NCI-H146 treated with DMSO at 0.1 percent for 48 hours (cell line): ENCODE data around the gene MBD5.
"Not testable (repeated sequence)": the region's sequence is repeated elsewhere in the genome, so short reads cannot be mapped to it uniquely, and the experiment has no call there.

ENCODE experiments used
- DNase-seq: peaks from one replicate; lab custom pipeline; 2025; ENCODE audit not compliant: unreplicated experiment; lab: John Stamatoyannopoulos, UW

Gene MBD5

DNA sequence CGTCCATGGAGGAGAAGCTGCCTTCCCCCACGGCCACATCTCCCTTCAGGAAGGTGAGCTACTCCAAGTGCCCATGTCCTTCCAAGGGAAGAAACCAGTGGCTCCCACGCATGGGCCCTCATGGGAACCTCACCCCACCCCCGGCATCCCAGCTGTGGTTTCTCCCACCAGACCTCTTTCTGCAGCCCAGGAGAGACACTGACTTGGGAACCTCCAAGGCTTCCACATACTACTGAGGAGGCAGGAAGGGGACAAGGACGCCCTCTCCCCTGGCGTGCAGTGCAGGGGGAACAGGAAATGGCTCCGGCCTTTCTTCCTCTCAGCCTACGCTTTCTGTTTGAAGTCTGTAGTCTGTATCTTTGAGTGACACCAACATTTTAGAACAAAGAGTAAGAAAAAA is 519.1 kb downstream of the MBD5 start:
- DNase-seq, result no peak

DNA sequence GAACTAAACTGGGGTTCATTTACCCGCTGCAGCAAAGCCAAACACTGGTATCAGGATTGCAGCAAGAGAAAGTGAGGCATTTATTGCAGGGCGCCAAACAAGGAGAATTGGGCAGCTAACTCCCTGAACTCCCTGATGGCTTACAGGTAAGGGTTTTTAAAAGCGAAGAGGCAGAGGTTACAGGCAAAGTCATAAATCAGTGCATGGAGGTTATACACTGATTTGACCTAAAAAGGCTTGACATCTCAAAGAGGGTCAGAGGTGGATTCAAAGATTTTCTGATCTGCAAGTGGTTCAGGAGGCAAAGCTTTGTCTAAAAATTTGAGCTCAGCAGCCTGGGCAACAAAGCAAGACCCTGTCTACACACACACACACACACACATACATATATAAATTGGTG is 520.9 kb downstream of the MBD5 start:
- DNase-seq, result no peak

DNA sequence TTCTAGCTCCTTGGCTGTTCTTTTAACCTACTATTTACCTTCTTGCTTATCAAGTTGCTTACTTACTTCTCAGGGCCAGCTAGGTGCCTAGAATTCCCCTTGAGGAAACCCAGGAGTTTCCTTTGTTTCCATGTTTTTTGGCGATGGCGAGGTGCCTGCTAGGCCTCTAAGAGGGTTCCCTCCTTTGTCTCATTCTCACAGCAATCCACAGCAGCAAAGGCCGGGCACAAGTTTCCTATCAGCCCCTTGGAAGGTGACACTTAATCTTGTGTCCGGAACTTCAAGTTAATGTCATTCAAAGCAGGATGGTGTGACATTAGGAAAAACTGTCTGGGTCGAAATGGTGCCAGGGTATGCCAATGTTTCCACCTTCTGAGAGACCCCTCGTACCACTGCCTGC is 521.7 kb downstream of the MBD5 start:
- no peak for DNase-seq

DNA sequence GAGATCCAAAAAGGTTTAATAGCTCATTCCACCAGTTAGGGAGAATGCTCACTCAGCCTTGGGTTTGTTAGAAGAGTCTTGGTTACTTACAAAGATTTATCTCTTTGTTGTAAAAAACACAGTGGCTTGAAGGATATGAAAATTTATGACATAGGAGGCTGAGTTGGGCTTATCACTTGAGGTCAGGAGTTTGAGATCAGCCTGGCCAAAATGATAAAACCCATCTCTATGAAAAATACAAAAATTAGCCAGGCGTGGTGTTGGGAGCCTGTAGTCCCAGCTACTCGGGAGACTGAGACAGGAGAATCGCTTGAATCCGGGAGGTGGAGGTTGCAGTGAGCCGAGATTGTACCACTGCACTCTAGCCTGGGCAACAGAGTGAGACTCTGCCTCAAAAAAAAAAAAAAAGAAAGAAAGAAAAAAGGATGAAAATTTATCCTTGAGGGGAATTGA is 522.2 kb downstream of the MBD5 start:
- not testable (repeated sequence) for DNase-seq

DNA sequence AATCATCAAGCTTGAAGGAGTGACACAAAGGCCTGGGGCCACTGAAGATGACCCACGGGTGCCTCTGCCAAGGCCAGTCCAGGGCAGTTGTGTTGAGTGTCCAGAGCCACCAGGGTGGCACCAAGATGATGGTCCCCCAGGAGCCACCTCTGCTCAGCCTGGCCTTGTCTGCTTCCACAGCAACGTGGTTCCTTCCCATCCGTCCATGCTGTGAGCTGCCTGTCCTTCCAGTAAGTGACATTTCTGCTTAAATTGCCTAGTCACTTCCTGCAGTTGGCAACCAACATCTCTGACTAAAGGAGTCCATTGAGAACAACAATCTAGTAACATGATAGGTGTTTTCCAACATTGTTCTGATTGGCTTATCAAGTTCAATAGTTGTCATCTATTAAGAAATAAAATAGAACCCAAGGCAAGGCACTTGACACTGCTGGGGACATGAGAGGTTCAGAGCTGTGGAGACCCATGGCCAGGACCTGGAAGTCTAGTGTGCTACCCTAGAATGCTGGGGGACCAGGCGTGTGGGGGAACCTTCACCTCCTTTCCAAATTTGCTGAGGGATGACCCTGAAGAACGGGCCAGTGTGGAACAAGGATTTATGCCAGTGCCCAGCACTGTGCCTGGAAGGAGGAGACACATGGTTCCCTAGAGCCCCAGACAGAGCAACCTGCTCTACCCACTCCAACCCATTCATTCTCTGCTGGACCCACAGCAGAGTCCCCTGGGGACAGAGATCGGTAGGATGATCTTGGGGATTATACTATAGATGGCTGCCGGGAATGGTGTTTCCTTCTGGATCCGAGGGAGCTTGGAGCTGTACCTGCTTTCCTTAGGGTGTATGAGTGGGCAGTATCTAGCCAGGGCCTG is 524.7 kb downstream of the MBD5 start:
- DNase-seq, result no peak

DNA sequence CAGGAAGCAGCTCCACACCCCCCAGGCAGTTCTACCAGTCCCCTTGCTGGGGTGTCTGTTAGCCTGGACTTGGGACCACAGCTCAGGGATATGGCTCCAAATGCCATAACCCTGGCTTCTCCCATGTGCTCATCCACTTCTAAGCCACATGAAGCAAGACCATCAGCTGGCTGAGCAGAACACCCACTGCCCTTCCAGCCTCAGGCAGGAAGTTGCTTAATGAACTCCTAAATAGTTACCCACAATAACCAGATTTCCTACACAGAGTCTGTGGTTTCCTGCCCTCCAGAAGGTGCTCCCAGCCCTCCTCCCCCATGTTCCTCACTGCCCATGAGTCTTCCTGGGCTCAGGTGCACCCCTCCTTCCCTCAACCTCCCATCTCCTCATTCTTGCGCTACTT is 525.4 kb downstream of the MBD5 start:
- no peak for DNase-seq

DNA sequence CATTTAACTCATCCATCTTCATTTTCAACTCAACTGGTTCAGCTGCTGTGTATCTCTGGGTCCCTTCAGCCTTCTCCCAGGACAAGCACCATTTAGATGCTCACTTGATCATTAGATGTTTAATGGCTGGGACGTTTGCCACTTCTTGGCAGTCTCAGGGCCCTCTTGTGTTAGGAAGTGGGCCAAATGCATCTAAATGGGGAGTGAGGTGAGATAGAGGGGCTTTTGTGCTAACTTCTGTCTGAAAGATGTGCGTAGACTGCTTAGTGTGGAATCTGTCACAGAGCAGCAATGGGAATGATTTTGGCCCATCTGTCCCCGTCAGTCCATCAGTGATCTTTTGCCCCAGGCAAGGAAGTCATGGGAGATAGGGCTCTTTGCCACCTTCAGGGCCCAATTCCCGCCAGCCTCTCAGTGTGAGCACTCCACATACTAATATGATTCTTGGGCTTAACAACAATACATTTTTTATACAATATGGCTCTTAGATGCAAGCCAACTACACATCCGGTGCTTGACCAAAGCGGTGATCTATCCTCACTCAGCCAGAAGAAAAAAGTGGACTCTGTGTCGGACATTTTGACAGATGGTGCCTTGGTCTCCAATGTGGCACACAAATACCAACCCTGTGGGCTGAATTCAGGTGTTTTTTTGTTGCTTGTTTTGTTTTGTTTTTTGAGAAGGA is 528.0 kb downstream of the MBD5 start:
- DNase-seq, result no peak

DNA sequence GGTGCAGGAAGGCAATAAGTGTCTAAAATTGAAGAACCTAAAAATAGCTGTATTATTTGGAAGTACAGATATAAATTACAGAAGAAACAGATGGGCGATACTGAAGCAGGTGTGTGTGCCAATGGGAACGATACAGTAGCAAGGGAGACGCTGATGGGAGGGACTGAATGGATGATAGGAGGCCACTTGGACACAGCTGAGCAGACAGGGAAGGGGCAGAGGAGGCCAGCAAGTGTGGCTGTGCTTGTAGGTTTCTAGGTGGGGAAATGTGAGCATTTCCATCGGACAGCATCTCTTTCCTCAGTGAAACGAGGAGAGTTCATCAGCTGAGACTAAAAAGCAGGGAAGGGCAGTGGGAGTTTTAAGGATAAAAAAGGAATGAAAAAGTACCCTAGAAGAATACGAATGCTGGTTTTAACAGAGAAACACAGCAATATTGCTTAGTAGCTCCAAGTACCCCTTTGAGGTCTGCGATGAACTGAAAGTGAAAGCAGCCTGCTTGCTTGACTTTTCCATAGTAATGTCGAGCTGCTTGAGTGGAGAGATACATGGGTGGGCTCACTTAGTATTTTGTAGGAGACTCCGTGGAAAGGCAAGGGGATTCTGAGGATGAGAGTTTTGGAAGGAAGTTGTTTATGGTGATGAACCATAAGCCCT is 531.9 kb downstream of the MBD5 start:
- peak; percentile 32 for DNase-seq

DNA sequence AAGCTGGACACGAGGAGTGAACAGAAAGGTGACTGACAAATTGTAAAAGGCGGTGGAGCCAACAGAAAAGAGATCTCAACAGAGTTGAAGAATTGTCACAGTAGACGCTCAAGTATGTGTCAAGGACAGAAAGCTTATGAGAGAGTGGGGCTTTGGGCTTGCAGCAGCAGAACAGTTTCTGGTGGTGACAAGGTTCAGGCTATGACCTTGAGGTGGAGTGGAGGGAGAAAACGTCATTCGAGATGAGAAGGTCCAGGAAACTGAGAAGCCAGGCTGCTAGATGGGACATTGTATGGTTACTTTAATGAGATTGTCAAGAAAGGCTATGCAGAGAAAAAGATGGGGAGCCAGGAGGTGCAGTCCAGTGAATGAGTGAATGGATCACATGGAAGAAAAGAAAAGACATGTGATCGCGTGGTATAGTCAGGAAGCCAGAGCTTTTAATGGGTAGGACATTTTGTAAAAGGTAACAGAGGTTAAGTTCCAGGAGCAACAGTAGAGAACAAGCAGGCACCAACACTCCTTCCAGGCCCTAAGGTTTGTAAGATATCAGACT is 532.5 kb downstream of the MBD5 start:
- no peak for DNase-seq

DNA sequence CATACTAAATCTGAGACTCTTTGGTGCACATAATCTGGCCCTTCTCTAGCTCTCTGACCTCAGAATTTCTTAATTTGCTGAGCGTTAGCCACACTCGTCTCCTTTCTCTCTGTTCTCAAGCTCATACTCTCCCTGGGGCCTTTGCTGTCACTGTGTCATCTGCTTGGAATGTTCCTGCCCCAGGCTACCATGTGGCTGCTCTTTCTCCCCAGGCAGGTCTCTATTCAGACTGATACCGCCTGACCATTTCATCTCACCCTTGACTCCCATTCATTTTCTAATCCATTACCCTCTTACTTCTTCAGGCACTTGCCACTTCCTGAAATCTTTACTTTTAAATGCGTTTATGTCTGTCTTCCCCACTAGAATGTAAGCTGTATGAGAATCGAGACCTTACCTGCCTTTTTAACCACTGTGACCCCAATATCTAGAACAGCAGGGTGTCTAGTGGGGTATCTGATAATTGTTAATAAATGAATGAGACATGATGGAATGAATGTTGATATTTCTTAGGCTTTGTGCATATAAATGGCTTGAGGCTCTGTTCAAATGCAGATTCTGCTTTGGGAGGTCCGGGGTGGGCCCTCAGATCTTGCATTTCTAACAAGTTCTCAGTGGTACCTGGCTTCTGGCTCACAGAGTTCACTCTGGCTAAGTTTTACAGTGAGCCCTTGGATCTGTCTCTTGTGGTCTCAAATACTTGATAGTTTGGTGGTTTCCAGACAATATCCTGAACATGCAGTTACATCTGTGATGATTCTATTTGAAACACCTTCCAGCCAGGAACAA is 533.8 kb downstream of the MBD5 start:
- DNase-seq, result no peak

DNA sequence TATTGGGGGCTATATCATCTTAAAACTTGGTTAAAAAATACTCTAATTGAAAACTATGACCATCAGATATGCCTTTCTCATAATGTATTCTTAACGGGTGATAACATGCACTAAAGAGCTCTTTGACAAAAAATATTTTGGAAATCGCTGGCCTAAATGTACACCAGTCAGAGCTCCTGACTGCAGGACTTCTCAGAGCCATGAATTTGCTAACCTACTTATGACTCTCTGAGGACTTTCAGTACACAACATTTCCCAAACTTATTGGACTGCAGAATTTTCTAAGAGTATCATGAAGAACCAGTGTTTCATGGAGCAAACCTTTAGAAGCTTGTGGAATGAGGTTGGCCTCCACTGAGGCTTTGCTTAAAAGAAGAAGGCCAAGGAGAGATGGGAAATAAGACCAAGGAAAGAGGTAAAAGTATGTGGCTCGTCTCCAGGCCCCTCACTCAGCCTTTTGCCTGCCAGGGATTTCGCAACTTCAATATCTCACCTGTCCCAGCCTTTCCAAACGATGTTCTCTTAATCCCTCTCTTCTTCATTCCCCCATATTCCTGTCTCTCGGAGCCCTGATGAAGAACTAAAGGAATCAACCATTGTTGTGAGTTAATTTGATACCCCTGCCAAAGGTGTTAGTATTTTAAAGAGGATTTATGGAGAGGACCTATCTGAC is 534.9 kb downstream of the MBD5 start:
- DNase-seq, result no peak

DNA sequence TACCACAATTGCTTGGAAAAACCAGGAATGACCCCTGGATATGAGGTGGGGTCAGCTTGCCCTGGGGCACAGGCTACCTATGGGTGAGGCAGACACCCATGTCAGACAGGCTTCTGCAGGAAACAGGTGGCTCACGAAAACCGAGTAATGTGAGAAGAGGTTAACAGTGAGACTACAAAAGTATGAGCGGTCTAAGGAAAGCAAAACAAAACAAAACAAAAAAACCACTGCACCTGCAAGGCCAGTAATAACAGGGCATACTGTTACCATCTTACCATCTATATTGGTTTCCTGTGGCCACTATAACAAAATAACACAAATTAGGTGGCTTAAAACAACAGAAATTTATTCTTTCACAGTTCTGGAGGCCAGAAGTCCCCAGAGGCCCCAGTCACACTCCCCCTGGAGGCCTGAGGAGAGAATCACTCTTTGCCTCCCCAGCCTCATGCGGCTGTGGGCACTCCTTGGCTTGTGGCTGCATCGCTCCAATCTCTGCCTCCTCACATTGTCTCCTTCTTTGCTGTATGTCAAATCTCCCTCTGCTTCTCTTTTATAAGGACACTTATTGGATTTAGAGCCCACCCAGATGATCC is 537.0 kb downstream of the MBD5 start:
- DNase-seq, result peak; percentile 50

DNA sequence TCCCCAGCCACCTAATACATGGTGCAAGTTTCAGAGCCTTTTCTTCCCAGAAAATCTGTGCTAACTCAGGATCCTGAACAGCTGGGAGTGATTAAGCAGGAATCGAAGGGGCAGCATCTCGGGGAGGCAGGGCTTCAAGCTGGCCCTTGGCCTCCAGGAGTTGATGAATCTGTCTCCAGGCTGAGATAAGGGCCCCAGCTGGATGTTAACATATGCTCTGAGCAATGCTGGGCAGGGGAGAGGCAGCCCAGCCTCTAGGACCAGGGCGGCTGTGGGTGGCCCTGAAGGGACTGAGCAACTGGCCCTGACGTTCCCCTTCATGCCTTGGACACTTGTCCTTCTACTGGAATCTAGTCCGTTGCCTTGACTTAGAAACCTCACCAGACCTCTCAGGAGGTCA is 539.6 kb downstream of the MBD5 start:
- DNase-seq, result no peak

DNA sequence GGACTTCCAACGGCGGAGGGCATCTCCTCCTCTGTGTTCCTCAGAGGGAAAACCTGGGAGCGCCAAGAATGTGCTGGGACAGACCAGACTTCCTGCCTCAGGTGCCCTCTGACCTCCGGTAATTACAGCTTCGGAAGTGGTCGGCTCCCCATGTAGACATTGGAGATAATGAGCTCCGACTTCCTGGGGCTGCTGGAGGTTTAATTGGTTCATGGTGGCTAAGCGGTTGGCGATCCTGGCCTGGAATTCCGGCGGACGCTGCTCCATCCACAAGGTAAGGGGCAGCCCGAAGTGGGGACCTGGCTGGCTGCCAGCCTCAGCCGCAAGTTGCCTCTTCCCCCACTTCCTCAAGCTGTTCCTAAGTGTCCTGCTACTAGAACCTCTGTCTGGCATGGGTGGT is 540.5 kb downstream of the MBD5 start:
- no peak for DNase-seq

DNA sequence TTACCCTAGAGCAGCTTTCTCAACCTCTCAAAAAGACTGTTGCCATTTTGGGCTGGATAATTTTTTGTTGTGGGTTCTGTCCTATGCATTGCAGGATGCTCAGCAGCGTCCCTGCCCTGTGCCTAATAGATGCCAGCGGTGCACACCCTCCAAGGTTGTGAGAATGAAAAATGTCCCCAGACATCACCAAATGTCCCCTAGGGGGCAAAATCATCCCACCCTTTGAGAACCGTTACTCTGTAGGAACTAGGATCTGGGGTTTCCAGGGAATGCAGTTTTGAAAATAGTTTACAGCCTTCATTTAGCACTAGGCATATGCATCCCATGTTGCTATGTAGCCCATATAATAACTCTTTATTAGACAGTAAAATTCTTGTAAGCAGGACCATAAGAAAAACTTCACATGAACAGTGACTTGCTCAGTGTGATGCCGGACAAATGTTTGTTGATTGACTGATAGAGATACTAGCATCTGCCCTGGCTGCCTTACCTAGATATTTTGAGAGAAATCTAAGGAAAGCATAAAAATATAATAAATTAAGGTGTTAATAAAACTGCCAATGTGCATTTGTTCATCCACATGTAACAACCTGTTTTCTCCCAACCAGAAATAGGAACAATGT is 544.5 kb downstream of the MBD5 start:
- DNase-seq, result no peak
